Central memory CD8-positive, alpha-beta T cell (primary cell): ENCODE data around the gene PPP1R10.
"Not testable (repeated sequence)": the region's sequence is repeated elsewhere in the genome, so short reads cannot be mapped to it uniquely, and the experiment has no call there.

ENCODE experiments used
- ATAC-seq: fragments of 150-1000 bp; cut with Tn5 transposase; replicated peaks from 2 replicates; pipeline ENCODE4 v1.10.0; 2022; ENCODE audit warnings: mild to moderate bottlenecking, moderate FRiP score, moderate number of reproducible peaks; ENCODE audit not compliant: poor library complexity, severe bottlenecking; ENCODE audit errors: extremely low read depth
- DNase-seq, 2 donors: peaks; one replicate each; pipeline ENCODE4 v3.0.0; 2021; ENCODE audit warnings: low spot score in 2 of 2
- H3K27ac Mint-ChIP-seq: one replicate; pipeline ENCODE4 v1.8.0; 2022; ENCODE audit warnings: low read depth, mild to moderate bottlenecking, moderate library complexity, mixed read lengths
- H3K27me3 Mint-ChIP-seq: one replicate; pipeline ENCODE4 v1.8.0; 2022; ENCODE audit warnings: mixed read lengths
- H3K36me3 Mint-ChIP-seq: one replicate; pipeline ENCODE4 v1.8.0; 2022; ENCODE audit warnings: mild to moderate bottlenecking, moderate library complexity, mixed read lengths; ENCODE audit not compliant: insufficient read depth
- H3K4me1 Mint-ChIP-seq: one replicate; pipeline ENCODE4 v1.8.0; 2022; ENCODE audit warnings: mixed read lengths
- H3K4me3 Mint-ChIP-seq: one replicate; pipeline ENCODE4 v1.8.0; 2022; ENCODE audit warnings: mild to moderate bottlenecking, moderate library complexity, mixed read lengths
- H3K9me3 Mint-ChIP-seq: one replicate; pipeline ENCODE4 v1.8.0; 2022; ENCODE audit warnings: mixed read lengths

Gene PPP1R10

DNA sequence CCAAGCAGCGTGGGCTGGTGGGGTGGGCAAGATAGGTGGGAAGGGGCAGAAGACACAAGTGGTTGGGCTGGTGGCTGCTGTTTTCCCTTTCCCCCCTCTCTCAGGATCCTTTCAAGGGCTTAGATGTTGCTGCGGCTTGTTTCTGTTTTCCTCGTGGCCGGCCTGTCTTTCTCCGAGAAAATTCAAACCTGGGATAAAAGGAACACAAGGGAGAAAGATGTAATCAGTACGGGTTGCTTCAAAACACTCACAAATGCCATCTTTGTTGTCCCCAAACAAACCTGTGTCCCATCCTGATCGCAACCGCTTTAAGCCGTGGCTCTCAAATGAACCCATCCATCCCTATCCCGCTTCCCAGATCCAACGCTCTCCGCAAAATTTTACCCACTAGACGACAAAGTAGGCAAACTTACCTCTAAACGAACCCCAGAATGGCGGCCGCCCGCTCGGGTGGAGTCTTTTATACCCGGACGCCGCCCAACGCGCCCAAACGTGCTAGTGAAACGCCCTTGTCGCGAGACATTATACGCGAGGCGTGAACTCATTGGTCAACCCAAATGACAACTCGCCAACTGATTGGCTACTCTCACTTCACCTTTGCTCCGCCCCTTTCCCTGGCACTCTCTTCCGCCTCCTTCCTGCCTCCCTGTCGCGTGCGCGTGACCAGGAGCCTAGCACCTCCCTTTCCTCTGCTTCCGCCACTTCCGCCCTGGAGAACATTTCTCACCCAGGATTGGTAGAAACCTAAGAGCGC lies at the start of gene PPP1R10:
PPP1R10 (minus strand) TSS at position 433 of the 754 bp plus-strand sequence. CDS start 7,299 bp downstream, outside the sequence.
- Mint-ChIP-seq H3K4me1 (peaks cover 50% of the 10 kb centered on the region), H3K27ac (peak within 1 kb of the TSS; percentile 99), H3K27me3 (no peaks in the 10 kb centered on the region), H3K36me3 (peaks cover 63% of the 10 kb centered on the region), H3K9me3 (no peaks in the 10 kb centered on the region), H3K4me3 (peak within 1 kb of the TSS; percentile 93)
- ATAC-seq (peak; percentile 73), DNase-seq (peak; percentile 91 to 99)

DNA sequence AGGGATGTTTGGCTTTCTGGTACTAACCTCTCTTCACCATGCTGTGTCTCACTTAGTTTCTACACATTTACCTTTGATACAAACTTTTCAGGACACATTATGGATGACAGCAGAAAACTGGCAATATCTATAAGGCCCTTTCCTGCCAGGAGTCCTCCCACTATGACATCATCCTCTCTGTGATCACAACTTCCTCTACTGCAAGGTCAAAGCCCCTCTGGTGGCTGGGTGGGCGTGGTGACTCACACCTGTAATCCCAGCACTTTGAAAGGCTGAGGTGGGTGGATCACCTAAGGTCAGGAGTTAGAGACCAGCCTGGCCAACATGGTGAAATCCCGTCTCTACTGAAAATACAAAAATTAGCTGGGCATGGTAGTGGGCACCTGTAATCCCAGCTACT lies 49.3 kb upstream of the PPP1R10 start:
- not testable (repeated sequence) for H3K27me3 Mint-ChIP-seq, H3K4me3 Mint-ChIP-seq, ATAC-seq, DNase-seq, H3K27ac Mint-ChIP-seq, H3K9me3 Mint-ChIP-seq
- Mint-ChIP-seq H3K36me3 (peaks cover 73% of the 10 kb centered on the region), H3K4me1 (peaks cover 14% of the 10 kb centered on the region)

GRCh38 chr6:30664994-30665767 lies 48.1 kb upstream of the PPP1R10 start:
- DNase-seq (no peak), ATAC-seq (no peak)
- Mint-ChIP-seq H3K4me3 (no peak overlapping the region), H3K27me3 (no peaks in the 10 kb centered on the region), H3K36me3 (peaks cover 72% of the 10 kb centered on the region), H3K4me1 (peaks cover 3% of the 10 kb centered on the region), H3K27ac (no peak overlapping the region), H3K9me3 (no peaks in the 10 kb centered on the region)

GRCh38 chr6:30657922-30658321 lies 40.9 kb upstream of the PPP1R10 start:
- not testable (repeated sequence) for H3K4me3 Mint-ChIP-seq, H3K9me3 Mint-ChIP-seq, H3K27me3 Mint-ChIP-seq, ATAC-seq, DNase-seq
- Mint-ChIP-seq H3K27ac (peak overlapping the region; percentile 26), H3K4me1 (peaks cover 17% of the 10 kb centered on the region), H3K36me3 (peaks cover 65% of the 10 kb centered on the region)

GRCh38 chr6:30657454-30657853 lies 40.4 kb upstream of the PPP1R10 start:
- Mint-ChIP-seq H3K36me3 (peaks cover 64% of the 10 kb centered on the region), H3K9me3 (no peaks in the 10 kb centered on the region), H3K27ac (peak overlapping the region; percentile 26), H3K27me3 (no peaks in the 10 kb centered on the region), H3K4me1 (peaks cover 17% of the 10 kb centered on the region), H3K4me3 (no peak overlapping the region)
- ATAC-seq (no peak), DNase-seq (no peak)

DNA sequence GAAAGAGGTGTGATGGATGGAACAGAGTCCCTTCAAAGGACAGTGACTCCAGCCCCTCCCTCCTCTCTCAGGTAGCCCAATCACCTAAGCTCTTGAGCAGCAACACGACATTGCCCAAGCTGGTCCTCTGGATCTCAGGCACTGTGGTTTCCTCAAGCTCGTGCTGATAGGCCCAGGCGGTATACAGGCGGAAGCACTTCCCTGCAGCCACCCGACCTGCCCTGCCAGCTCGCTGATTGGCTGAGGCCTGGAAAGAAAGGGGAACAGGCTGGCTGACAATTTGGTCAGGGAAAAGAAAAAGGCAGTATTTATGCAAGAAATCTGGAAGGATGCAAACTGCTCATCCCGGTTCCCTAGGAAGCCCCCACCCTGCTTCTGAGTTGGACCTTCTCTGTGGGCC lies 39.5 kb upstream of the PPP1R10 start:
- Mint-ChIP-seq H3K9me3 (no peaks in the 10 kb centered on the region), H3K4me1 (peaks cover 17% of the 10 kb centered on the region), H3K4me3 (no peak overlapping the region), H3K27me3 (no peaks in the 10 kb centered on the region), H3K27ac (no peak overlapping the region), H3K36me3 (peaks cover 64% of the 10 kb centered on the region)
- no peak for DNase-seq
- ATAC-seq = no peak

- ATAC-seq (no peak), DNase-seq (no peak)
- Mint-ChIP-seq H3K4me1 (peaks cover 17% of the 10 kb centered on the region), H3K27ac (no peak overlapping the region), H3K36me3 (peaks cover 68% of the 10 kb centered on the region), H3K27me3 (no peaks in the 10 kb centered on the region), H3K9me3 (no peaks in the 10 kb centered on the region), H3K4me3 (no peak overlapping the region)
Measured at GRCh38 chr6:30655743-30656094, 38.7 kb upstream of the PPP1R10 start.

DNA sequence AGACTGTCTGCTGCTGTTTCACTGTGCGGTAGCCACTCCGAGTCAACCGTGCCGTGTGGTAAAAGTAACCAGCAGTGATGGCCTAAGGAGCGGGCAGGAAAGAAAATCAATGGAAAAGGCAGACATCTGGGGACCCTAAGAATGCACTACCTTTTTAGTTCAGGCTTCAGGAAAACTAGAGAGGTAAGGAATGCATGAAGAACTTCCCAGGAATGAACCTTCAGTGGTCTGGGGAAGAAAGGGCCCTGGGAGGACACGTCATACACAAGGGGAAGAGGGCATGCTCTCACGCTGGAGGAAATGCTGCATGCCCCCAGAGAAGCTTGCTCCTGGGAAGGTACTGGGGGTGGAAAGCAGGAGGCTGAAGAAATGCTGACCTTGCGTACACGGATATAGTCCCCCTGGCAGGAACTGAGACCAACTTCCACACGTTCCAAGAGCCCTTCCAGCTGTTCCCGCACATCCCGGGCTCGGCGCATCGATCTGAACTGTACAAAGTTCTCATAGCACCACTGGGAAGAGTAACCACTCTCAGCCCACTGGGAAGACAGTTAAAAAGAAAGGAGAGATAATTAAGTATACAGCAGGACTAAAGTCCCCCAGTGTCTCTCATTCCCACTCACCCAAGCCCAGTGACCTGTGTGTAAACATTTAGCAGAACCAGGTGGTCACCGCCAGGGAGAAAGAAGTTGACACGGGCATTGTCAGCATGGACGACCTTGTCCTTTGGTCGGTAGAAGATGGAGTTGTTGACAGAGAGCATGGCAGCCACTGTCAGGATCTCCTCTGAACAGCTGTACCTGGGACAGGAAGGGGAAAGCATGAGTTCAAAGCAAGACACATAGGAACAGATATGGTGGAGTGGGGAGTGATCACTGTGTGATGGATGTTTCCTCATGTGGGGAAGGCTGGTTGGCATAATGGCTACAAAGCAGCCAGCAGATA lies 38.0 kb upstream of the PPP1R10 start:
- Mint-ChIP-seq H3K27ac (no peak overlapping the region), H3K36me3 (peaks cover 70% of the 10 kb centered on the region), H3K27me3 (no peaks in the 10 kb centered on the region), H3K4me1 (peaks cover 16% of the 10 kb centered on the region), H3K9me3 (no peaks in the 10 kb centered on the region), H3K4me3 (no peak overlapping the region)
- no peak for DNase-seq
- ATAC-seq = no peak

DNA sequence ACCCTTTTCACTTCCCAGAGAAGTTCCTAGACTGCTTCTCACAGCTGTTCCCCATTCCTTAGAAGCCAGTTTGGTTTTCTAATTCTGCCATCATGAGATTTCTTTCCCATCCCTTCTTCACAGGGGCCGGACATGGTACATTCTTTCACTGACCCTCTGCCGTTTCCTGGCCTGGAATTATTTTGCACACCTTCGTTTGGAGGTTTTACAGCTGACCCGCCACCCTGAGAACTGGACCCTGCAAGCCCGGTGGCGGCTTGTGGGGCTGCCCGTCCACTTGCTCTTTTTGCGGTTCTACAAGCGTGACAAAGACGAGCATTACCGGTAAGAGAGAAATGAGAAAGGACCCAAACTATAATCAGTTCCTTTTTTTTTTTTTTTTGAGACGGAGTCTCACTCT lies 34.1 kb upstream of the PPP1R10 start:
- H3K36me3 Mint-ChIP-seq = peaks cover 58% of the 10 kb centered on the region
- no peak for ATAC-seq
- H3K27me3 Mint-ChIP-seq = no peaks in the 10 kb centered on the region
- no peaks in the 10 kb centered on the region for H3K9me3 Mint-ChIP-seq
- DNase-seq = no peak
- peaks cover 14% of the 10 kb centered on the region for H3K4me1 Mint-ChIP-seq
- no peak overlapping the region for H3K4me3 Mint-ChIP-seq
- no peak overlapping the region for H3K27ac Mint-ChIP-seq

GRCh38 chr6:30647242-30648116 lies 30.4 kb upstream of the PPP1R10 start:
- H3K36me3 Mint-ChIP-seq = peaks cover 31% of the 10 kb centered on the region
- H3K4me1 Mint-ChIP-seq = peaks cover 25% of the 10 kb centered on the region
- no peaks in the 10 kb centered on the region for H3K27me3 Mint-ChIP-seq
- ATAC-seq (peak; percentile 69), DNase-seq (peak; percentile 49 to 53)
- no peaks in the 10 kb centered on the region for H3K9me3 Mint-ChIP-seq
- peak overlapping the region; percentile 84 for H3K4me3 Mint-ChIP-seq
- peak overlapping the region; percentile 82 for H3K27ac Mint-ChIP-seq

DNA sequence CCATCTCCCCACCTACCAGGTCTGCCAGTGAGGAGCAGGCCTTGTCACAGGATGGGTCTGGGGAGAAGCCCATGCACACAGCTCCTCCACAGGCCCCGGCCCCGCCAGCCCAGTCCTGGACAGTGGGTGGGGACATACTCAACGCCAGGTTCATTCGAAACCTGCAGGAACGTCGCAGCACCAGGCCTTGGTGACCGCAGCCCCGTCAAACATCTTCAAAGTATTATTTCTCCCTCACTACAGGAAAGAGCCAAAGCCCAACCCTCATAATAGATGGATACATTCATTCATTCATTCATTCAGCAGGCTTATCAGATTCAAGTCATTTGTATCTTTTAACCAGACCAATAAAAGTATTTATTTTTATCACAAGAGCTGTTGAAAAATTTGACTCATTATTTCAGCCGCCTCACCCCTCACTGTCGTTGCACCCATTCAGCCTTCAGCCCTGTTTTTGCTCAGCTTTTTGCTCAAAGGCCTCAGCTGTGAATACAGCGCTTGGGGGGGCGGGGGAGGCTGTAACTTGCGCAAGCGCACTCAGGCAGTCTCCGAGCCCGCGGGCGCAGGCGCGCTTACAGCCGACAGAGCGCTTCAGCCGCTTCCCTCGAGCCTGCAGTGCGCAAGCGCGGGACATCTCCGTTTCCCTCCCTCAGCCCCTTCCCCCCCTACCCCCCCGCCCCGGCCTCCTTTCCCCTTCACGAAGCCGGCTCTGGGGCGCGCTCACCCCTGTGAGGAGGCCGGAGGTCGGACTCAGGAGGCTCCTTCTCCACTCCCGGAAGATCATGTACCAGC lies 29.6 kb upstream of the PPP1R10 start, which contains the start of gene C6orf136:
C6orf136 (plus strand) TSS at position 684 of the 792 bp plus-strand sequence; CDS start at position 783, 99 bp downstream.
- no peaks in the 10 kb centered on the region for H3K27me3 Mint-ChIP-seq
- peak within 1 kb of the TSS; percentile 82 for H3K27ac Mint-ChIP-seq
- DNase-seq (peak; percentile 80 to 84), ATAC-seq (peak; percentile 80)
- peaks cover 25% of the 10 kb centered on the region for H3K4me1 Mint-ChIP-seq
- H3K9me3 Mint-ChIP-seq = no peaks in the 10 kb centered on the region
- H3K36me3 Mint-ChIP-seq = peaks cover 25% of the 10 kb centered on the region
- peak within 1 kb of the TSS; percentile 84 for H3K4me3 Mint-ChIP-seq
